ENCODE measurements around the gene ZFP36L2.

Gene ZFP36L2

GRCh38 chr2:43186679-43187374 lies 39.6 kb downstream of the ZFP36L2 start:
- no peak for DNase-seq (ENCODE audit: low read depth in 3 of 3)

- DNase-seq (ENCODE audit: low read depth in 3 of 3): no peak
Measured at GRCh38 chr2:43186321-43186678, 40.1 kb downstream of the ZFP36L2 start.

GRCh38 chr2:43185146-43185545 lies 41.3 kb downstream of the ZFP36L2 start:
- DNase-seq (ENCODE audit: low read depth in 3 of 3): no peak

GRCh38 chr2:43184339-43184895 lies 42.0 kb downstream of the ZFP36L2 start:
- peak in 1 of 3 experiments; percentile 55 for DNase-seq (ENCODE audit: low read depth in 3 of 3)

- DNase-seq (ENCODE audit: low read depth in 3 of 3): no peak
Measured at GRCh38 chr2:43183743-43184142, 42.7 kb downstream of the ZFP36L2 start.

- no peak for DNase-seq (ENCODE audit: low read depth in 3 of 3)
Measured at GRCh38 chr2:43180897-43181296, 45.5 kb downstream of the ZFP36L2 start.

GRCh38 chr2:43179942-43180341 lies 46.5 kb downstream of the ZFP36L2 start:
- no peak for DNase-seq (ENCODE audit: low read depth in 3 of 3)

- DNase-seq (ENCODE audit: low read depth in 3 of 3): no peak
Measured at GRCh38 chr2:43178602-43179542, 47.5 kb downstream of the ZFP36L2 start.

- no peak for DNase-seq (ENCODE audit: low read depth in 3 of 3)
Measured at GRCh38 chr2:43178055-43178598, 48.3 kb downstream of the ZFP36L2 start.

GRCh38 chr2:43176449-43176848 lies 50.0 kb downstream of the ZFP36L2 start:
- DNase-seq (ENCODE audit: low read depth in 3 of 3): no peak

GRCh38 chr2:43175876-43176275 lies 50.5 kb downstream of the ZFP36L2 start:
- DNase-seq (ENCODE audit: low read depth in 3 of 3): no peak

GRCh38 chr2:43175020-43175441 lies 51.4 kb downstream of the ZFP36L2 start:
- no peak for DNase-seq (ENCODE audit: low read depth in 3 of 3)

- peak; percentile 53 to 73 (median 57) for DNase-seq (ENCODE audit: low read depth in 3 of 3)
Measured at GRCh38 chr2:43174368-43174916, 52.0 kb downstream of the ZFP36L2 start.

Data from stimulated activated CD4-positive, alpha-beta T cell treated with anti-CD3 and anti-CD28 coated beads, TNF-alpha, amount 100 ng/mL, for 24 hours (primary cell).